Osteoblast (primary cell): ENCODE measurements around the gene ENHO. TPM values are rescaled to one million over a fixed set of nuclear protein-coding genes. Genes with fewer than 3 reads are reported as not detected.
"Not testable (repeated sequence)": the region's sequence is repeated elsewhere in the genome, so short reads cannot be mapped to it uniquely, and the experiment has no call there.

Source experiments
- DNase-seq: peaks from one replicate; pipeline ENCODE4 v3.0.0; 2011; ENCODE audit warnings: low spot score, mixed read lengths; ENCODE audit not compliant: insufficient read length; ENCODE audit errors: missing footprints
- H2AFZ ChIP-seq: 2 replicates; pipeline ENCODE4 v1.6.0; 2011; ENCODE audit warnings: mild to moderate bottlenecking, low read length
- H3K27ac ChIP-seq: 2 replicates; pipeline ENCODE4 v1.5.1; 2011; ENCODE audit warnings: mild to moderate bottlenecking, low read depth, low read length, moderate library complexity
- H3K27me3 ChIP-seq: 2 replicates; pipeline ENCODE4 v1.6.0; 2012; ENCODE audit warnings: mild to moderate bottlenecking, control low read depth, inconsistent platforms, low read length, moderate library complexity; ENCODE audit not compliant: insufficient read depth
- H3K36me3 ChIP-seq: 2 replicates; pipeline ENCODE4 v1.5.1; 2011; ENCODE audit warnings: mild to moderate bottlenecking, low read length, control low read depth, moderate library complexity; ENCODE audit not compliant: insufficient read depth
- H3K4me1 ChIP-seq: 2 replicates; pipeline ENCODE4 v1.5.1; 2011; ENCODE audit warnings: mild to moderate bottlenecking, low read length, control low read depth, moderate library complexity; ENCODE audit not compliant: insufficient read depth
- H3K4me2 ChIP-seq: 2 replicates; pipeline ENCODE4 v1.6.0; 2011; ENCODE audit warnings: mild to moderate bottlenecking, low read length; ENCODE audit not compliant: insufficient read depth
- H3K4me3 ChIP-seq: fragments of 200-600 bp; sonication (generic); 3 replicates; pipeline ENCODE4 v1.5.1; 2012; ENCODE audit warnings: mild to moderate bottlenecking, low read length, inconsistent platforms; ENCODE audit not compliant: insufficient read depth
- H3K79me2 ChIP-seq: 2 replicates; pipeline ENCODE4 v1.6.0; 2012; ENCODE audit warnings: mild to moderate bottlenecking, low read length, control low read depth, inconsistent platforms; ENCODE audit not compliant: insufficient read depth
- H3K9me3 ChIP-seq: 2 replicates; pipeline ENCODE4 v1.5.1; 2011; ENCODE audit warnings: low read depth, low read length, control low read depth
- H4K20me1 ChIP-seq: 2 replicates; pipeline ENCODE4 v1.6.0; 2012; ENCODE audit warnings: mild to moderate bottlenecking, low read length, control low read depth; ENCODE audit not compliant: insufficient read depth
- CTCF ChIP-seq: IDR thresholded peaks from 2 replicates; pipeline ENCODE4 v1.5.1; 2011; ENCODE audit warnings: mild to moderate bottlenecking, low read depth, low read length, moderate library complexity; ENCODE audit errors: extremely low read depth
- total RNA-seq: library from RNA; depleted of rRNA; stranded (reverse); fragments of >200 nt; gene quantifications from 2 replicates; pipeline ENCODE4 v1.2.3, GENCODE V29; 2012

Gene ENHO
- total RNA-seq, 1 donor: under 0.01 TPM

GRCh38 chr9:34541540-34541939 is 18.8 kb upstream of the ENHO start:
- no peak for TF ChIP-seq CTCF

GRCh38 chr9:34540827-34541226 is 18.0 kb upstream of the ENHO start:
- Histone ChIP-seq H3K4me3 (no peak overlapping the region), H3K4me2 (no peak overlapping the region), H3K27ac (no peak overlapping the region), H4K20me1 (no peaks in the 10 kb centered on the region), H3K36me3 (no peaks in the 10 kb centered on the region), H2AFZ (no peak overlapping the region), H3K27me3 (peaks cover 21% of the 10 kb centered on the region), H3K4me1 (no peaks in the 10 kb centered on the region), H3K9me3 (no peaks in the 10 kb centered on the region), H3K79me2 (no peaks in the 10 kb centered on the region)
- peak; percentile 94 for DNase-seq
- no peak for TF ChIP-seq CTCF

More at GRCh38 chr9:34541540-34541939, 18.8 kb upstream of the ENHO start:
- Histone ChIP-seq H3K27ac (no peak overlapping the region), H3K9me3 (no peaks in the 10 kb centered on the region), H4K20me1 (no peaks in the 10 kb centered on the region), H3K4me2 (no peak overlapping the region), H2AFZ (no peak overlapping the region), H3K4me1 (no peaks in the 10 kb centered on the region), H3K79me2 (no peaks in the 10 kb centered on the region), H3K4me3 (no peak overlapping the region), H3K27me3 (peaks cover 19% of the 10 kb centered on the region), H3K36me3 (no peaks in the 10 kb centered on the region)
- DNase-seq: no peak

GRCh38 chr9:34536685-34537084 is 13.9 kb upstream of the ENHO start:
- Histone ChIP-seq H3K4me1 (no peaks in the 10 kb centered on the region), H3K79me2 (no peaks in the 10 kb centered on the region), H3K9me3 (no peaks in the 10 kb centered on the region), H3K36me3 (no peaks in the 10 kb centered on the region), H3K27ac (no peak overlapping the region), H3K27me3 (peaks cover 25% of the 10 kb centered on the region), H4K20me1 (no peaks in the 10 kb centered on the region), H2AFZ (no peak overlapping the region), H3K4me2 (no peak overlapping the region), H3K4me3 (no peak overlapping the region)
- DNase-seq: no peak
- no peak for TF ChIP-seq CTCF

GRCh38 chr9:34532041-34532440 is 9.3 kb upstream of the ENHO start:
- not testable (repeated sequence) for H3K4me2 ChIP-seq, H2AFZ ChIP-seq, H3K27ac ChIP-seq, H4K20me1 ChIP-seq, H3K4me1 ChIP-seq, DNase-seq, H3K79me2 ChIP-seq, H3K4me3 ChIP-seq, H3K9me3 ChIP-seq, H3K36me3 ChIP-seq
- H3K27me3 ChIP-seq: peaks cover 24% of the 10 kb centered on the region
